GM21619 (cell line): Measurements from ENCODE around the gene MOGAT2.

Experiments used
- ATAC-seq: cut with Tn5 transposase; IDR thresholded peaks from one replicate; pipeline ENCODE4 v1.9.1; 2021; ENCODE audit not compliant: unreplicated experiment

The MOGAT2 gene

GRCh38 chr11:75776546-75776945 is 58.9 kb downstream of the MOGAT2 start:
- ATAC-seq, result no peak

GRCh38 chr11:75777461-75778110 is 59.9 kb downstream of the MOGAT2 start:
- no peak for ATAC-seq

- no peak for ATAC-seq
Observed at GRCh38 chr11:75778962-75779361, 61.3 kb downstream of the MOGAT2 start.

- ATAC-seq, result no peak
Observed at GRCh38 chr11:75779960-75780359, 62.3 kb downstream of the MOGAT2 start.

- no peak for ATAC-seq
Observed at GRCh38 chr11:75780888-75781287, 63.2 kb downstream of the MOGAT2 start.

- no peak for ATAC-seq
Observed at GRCh38 chr11:75781296-75781695, 63.7 kb downstream of the MOGAT2 start.

GRCh38 chr11:75781831-75782230 is 64.2 kb downstream of the MOGAT2 start:
- ATAC-seq, result no peak
